HG03457 (cell line): Measurements from ENCODE around the gene PTPRK.

Source experiments
- ATAC-seq: cut with Tn5 transposase; IDR thresholded peaks from one replicate; pipeline ENCODE4 v1.9.1; 2021; ENCODE audit warnings: moderate number of reproducible peaks; ENCODE audit not compliant: unreplicated experiment

The PTPRK gene

DNA sequence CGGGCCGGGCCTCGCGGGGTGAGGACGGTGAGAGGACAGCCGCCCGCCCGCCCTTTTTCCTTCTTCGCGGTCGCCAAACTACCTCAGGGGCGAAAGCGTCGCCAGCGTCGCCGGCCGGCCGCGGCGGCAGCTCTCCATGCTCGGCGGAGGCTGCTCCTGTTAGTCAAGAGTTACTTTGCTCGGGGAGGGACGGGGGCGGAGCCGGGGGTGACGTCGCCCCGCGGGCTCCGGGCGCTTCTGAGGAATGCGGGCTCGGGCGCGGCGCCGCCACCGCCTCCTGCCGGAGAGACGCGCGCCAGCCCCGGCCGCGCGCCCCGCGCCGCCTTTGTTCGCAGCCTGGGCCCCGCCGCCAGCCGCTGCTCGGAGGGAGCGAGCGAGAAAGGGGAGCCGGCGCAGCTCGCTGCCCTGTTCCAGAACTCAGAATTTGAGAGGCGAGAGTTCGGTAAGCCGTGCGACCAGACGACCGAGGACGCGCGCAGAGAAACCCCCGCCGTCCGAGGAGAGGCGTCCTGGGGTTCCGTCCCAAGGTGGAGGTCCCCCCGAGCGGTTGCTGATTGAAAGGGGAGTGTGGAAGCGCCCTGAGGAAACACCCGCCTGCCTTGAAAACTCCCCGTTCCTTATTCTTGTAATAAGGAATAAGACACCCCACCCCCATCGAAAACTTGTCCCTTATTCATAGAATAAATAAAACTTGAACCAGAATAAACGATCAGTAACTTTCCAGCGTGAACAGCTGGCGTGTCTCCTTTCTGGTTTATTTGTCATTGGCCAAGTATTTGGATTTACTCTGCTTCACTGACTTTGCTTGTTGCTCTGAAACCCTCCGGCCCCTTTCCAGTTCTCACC lies at the start of gene PTPRK:
TSS of gene PTPRK (minus strand) at position 164 of the 846 bp plus-strand sequence. CDS start 241 bp downstream, outside the sequence.
- peak; percentile 86 for ATAC-seq

DNA sequence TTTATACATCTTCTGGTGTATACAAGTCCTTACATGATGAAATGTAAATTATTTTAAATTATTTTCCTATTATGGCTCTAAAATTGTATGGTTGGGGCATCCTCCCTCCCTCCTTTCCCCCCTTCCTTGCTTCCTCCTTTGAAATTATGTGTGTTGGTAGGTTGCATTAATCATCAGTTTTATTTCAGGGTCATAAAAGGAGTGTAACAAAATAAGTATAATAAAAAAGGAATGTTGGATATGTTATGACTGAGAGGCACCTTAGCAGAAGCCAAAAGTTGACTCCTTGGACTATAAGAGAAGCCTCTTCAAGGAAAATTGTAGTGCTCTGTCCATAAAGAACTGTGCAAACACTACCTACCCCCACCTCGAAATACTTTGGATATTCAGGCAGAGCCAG lies 46.6 kb upstream of the PTPRK start:
- ATAC-seq = no peak

DNA sequence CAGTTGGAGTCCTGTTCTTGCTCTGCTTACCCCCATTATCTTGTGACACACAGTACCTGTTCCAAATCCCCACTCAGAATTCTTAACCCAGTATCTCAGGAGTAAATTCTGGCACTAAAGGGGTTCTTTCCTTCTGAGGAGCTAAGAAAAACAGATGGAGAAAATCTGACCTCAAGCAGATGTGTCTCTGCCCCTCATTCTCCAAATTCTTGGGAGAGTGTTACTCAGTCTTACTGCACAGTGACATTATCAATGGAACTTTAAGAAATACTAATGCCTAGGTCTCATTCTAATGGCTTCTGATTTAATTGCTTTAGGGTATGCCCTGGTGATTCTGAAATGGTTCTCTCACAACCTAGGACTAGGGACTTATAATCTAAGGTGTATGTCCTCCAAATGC lies 40.6 kb upstream of the PTPRK start:
- ATAC-seq = no peak

DNA sequence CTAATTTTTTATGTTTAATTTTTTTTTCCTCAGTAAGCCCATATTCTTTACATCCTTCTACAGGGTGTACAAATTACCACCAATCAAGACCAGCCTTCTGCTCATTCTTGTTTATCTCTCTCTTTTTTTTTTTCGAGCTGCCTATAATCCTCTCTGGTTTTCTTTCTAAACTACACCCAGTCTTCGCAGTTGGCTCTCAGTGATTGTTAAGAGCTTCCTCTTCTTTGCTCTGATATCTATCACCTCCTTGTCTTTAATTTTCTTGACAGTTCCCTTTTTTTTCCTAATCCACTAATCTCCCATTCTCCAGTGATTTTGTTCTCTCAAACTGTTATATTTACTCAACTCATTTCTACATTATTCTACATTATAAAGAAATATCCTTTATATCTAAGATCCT lies 38.5 kb upstream of the PTPRK start:
- no peak for ATAC-seq

DNA sequence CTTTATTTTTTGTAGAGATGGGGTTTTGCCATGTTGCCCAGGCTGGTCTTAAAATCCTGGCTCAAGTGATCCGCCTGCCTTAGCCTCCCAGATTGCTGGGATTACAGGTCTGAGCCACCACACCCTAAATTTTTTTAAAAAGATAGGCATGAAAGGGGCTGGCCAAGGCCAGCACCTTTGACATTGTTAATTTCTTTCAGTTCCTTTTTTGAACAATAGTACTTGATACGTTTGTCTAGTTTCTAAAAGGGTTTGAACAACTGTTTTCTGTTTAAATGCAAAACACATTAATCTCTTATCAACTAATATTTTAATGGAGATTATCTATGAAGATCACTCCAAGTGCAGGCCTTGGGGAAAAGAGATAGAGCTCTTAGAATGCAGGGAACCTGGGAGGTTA lies 37.6 kb upstream of the PTPRK start:
- no peak for ATAC-seq

DNA sequence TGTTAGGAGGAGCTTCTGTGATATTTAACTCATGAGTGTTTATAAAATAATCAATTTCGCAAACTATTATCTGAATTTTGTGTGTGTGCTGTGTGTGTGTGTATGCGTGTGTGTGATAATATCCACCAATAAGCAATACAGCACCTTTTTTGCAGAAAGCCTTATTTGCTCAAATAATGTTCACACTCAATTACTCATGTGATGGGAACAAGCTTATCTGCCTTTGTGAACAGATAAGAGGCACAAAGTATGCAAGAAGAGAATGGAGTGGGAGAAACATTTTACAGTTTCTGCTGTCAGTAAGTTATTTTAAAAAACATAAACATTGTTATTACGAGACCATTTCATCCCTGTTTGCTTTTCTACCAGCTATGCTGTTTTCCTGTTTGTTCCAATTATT lies 36.7 kb upstream of the PTPRK start:
- ATAC-seq = no peak

DNA sequence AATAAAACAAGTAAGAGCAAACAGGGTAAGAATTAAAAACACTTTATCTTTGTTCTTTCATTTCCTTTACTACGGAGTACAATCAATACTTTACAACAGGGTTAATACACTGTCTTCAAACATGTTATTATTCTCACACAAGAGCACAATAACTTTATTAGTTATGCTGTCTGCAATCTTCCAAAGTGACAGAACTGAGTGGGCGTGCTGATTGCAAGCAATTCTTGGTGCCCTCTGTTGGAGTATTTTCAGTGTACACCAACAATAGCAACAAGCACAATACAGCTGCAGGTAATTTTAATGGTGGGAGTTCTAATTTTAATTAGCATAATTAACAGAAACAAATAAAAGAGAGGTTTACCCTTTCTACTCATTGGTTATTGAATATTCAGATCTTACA lies 33.9 kb upstream of the PTPRK start:
- ATAC-seq = no peak

DNA sequence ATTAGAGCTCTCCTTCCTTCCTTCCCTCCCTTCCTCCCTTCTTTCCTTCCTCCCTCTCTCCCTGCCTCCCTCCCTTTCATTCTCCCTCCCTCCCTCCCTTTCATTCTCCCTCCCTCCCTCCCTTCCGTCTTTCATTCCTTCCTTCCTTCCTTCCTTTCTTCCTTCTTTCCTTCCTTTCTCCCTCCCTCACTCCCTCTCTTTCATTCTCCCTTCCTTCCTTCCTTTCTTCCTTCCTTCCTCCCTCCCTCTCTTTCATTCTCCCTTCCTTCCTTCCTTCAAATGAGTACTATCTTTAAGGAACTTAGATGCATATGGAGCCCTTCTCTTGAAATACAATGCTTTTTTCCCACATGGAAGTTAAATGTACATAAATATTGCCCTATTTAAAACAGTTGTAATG lies 20.9 kb upstream of the PTPRK start:
- no peak for ATAC-seq

DNA sequence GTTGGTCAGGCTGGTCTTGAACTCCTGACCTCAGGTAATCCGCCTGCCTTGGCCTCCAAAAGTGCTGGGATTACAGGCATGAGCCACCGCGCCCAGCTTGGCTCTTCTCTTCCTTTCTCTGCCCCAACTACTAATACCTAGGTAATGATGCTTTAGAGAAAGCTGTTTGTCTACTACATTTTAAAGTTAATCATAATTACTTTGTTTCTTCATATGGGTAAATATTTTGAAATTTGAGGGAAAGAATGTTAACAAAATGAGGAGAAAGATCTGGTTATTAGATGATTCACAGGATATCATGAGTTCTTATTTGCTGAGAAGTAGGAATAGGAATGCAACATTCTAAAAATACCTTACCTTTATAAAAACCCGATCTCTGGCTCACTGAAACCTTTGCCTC lies 18.4 kb upstream of the PTPRK start:
- ATAC-seq = no peak

DNA sequence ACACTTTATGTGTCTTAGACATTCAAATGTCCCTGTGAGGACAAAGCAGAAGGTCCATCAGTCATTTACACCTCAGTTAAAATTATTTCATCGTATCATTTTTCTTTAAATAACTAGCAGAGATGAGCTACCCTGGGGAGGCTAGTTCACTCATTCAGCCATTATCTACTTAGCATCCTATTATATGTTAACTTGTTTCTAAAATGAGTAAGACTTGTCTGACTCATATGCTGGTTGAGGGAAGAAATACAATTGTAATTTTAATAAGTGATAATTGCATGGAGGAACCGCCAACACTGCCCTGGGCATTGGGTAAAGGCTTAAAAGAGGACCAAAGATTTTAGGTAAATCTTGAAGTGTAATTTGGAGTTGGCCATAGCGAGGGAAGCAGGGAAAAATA lies 12.4 kb upstream of the PTPRK start:
- peak; percentile 63 for ATAC-seq

DNA sequence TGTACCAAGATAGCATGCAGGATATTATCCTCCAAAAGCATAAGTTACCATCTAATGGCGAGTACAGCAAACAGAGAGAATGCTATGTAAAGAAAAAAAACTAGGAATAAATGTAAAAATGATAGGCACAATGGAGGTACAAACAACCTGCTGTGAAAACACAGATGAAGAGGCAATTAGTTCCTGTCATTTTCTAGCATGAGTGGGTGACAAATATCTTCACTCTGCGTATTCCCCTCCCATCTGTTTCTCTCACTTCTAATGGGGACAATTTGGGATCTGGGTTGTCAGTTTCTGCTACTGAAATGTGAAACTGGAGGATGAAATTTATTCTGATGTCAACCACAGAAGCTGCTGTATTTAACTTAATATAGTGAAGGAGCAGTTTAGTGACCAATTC lies 11.7 kb upstream of the PTPRK start:
- no peak for ATAC-seq

DNA sequence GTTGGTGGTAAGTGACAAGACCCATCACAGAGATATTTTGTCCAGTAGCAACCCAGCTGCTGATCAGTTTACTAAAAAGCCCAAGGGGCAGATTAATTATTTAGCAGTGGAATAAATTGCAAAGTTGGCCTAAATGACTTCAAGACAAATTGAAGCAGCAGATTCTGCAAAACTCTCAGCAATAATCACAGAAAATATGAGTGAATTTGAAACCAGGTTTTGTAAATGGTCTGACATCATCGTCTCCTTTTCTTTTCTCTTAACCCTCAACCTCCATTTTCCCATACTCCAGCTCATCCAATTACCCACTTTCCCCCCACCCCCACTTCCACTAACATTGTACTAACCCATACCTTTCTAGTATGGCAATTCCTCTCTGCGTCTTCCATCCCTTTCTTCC lies 11.3 kb upstream of the PTPRK start:
- no peak for ATAC-seq

DNA sequence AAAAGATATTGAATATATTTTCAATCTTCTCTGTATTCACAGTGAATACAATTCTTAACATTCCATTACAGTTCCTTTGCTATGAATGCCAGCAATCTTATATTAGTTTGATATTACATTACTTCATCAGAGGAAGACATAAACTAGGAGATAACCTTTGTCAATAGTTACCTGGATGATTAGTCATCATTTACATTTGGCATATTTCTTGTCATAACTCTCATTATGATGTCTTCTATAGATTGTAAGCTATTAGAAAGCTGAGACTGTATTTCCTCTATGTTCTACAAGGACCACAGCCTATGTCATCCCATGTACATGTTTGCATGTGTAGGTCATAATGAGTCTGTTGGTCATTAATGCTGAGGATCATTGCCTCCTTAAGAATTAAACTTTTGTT lies 7.8 kb upstream of the PTPRK start:
- no peak for ATAC-seq

DNA sequence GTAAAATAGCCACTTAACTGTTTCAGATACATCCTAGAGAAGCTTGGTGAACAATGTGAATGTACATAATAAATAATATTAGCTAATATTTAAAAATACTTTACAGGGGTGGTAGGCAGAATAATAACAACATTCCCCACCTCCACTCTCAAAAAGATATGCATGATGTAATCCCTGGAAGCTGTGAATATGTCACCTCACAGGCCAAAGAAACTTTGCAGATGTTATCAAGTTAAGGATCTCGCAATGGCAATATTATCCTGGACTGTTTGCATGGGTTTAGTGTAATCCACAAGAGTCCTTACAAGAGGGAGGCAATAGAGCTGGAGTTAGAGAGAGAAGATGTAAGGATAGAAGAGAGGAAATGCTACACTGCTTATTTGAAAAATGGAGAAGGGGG lies 7.0 kb upstream of the PTPRK start:
- no peak for ATAC-seq

DNA sequence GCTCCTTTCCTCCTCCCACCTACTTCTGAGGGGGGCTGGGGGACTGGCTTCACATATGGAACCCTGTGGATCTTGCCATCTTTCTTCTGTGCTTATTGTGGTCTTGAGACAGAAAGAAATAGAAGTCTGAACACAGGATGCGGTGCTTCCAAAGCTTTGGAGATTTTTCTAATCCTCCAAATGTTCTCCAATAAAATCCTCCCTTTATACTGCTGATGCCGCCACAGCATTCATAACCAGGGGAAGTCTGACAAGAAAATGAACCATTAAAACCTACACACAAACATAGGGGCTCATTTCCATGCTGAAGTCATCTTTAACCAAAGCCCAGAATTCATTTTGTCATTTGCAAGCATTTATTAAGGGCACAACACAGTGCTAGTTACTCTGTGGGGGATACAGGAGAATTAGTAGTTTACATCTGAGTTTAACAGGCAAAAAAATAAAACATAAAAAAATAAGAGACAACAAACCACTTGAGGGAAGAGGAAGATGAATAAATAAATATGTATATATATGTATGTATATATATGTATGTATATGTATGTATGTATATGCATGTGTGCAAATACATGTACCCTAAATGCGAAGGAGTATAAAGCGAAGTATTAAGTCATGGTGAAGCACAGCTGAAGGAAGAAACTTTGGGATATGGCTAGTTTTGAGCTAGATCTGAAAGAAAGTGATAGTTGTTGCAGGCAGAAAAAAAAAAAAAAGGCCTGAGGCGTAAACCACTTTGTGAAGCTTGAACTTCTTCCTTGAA lies 5.9 kb upstream of the PTPRK start:
- no peak for ATAC-seq

DNA sequence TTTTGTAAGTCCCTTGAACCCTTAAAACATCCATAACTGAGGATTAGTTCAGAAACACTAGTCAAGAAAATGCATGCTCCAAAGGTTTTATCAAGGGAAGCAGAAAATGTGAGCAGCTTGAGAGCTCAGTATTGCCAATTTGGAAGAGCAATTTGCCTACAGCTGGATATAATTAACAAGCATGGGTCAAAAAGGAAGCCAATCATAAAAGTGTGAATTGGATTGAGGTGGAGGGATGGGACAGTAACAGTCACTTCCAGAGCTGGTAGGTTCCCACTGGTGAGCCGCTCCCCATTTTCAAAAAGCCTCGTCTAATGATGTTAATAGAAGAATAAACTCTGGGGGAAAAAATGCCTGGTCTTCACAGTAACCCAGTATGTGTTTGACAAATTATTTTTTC lies 5.0 kb upstream of the PTPRK start:
- ATAC-seq = no peak

DNA sequence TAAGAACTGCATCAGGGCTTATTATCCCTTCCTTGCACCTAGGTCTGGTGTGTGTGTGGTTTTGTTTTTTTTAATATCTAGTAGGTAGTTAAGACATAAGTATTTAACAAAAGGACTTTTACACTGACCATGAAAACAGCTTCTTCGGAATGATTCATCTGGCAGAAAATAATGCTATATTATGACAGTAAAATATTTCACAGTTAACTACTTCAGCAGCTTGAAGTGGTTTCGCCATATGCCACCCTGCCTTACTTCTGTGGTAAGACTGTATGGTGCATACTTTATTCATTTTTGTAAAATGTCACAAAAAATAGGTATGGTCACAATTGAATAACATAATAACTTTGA lies 858 bp upstream of the PTPRK start:
- no peak for ATAC-seq

DNA sequence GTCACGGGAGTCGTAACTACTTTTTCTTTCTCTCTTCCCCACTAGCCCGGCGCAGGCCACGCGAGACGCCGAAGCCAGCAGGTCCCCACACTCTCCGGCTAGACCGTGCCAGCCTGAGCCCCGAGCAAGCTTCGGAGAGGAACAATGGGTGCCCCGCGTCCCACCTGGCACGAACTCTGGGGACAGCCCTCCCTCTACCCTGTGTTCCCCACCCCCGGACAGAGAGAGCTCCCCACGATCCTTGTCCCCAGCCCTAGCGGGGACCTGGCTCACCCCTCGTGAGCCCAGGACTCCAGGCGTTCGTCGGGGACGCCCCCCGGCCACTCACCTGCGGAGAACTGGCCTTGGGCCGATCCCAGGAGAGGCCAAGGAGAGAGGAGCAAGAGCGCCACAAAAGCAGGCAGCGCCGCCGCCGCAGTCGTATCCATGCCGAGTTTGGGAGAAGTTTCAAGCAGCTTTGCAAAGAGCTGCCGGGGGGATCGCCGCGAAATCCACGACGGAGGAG lies 416 bp downstream of the PTPRK start:
- ATAC-seq = peak; percentile 12

DNA sequence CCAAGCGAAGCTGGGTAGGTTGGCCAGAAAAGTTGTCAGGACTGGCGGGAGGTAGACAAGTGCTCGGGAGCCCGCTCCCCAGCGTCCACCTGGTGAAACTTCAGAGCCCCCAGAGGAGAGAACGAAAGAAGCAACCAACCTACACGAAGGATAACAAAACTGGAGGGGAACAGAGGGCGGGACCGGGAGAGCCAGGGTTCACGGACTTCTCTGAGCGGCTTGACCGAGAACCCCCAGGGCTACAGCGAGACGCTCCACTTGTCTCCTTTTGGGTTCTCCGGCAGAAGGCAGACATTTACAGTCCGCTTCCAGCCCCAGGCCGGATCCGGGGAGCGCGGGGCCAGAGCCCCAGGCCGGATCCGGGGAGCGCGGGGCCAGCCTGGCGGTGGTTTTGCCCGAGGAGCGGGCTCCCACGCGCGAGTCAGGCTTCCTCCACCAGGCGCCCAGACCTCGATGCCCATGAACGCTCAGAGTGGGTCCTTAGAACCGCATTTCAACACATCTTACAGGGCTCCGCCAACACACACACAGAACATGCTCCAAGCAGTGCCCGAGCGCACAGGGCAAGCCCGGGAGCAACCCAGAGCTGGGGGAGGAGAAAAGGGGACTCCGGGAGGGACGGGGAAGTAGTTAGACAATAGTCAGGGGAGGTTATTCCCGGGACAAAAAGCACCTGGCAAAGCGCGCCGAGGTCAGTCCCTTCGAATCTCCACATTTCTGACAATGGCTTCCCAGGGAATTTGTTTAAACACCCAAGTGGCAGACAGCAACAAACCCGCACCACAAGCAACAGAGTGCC lies 1.1 kb downstream of the PTPRK start:
- ATAC-seq = peak; percentile 23

DNA sequence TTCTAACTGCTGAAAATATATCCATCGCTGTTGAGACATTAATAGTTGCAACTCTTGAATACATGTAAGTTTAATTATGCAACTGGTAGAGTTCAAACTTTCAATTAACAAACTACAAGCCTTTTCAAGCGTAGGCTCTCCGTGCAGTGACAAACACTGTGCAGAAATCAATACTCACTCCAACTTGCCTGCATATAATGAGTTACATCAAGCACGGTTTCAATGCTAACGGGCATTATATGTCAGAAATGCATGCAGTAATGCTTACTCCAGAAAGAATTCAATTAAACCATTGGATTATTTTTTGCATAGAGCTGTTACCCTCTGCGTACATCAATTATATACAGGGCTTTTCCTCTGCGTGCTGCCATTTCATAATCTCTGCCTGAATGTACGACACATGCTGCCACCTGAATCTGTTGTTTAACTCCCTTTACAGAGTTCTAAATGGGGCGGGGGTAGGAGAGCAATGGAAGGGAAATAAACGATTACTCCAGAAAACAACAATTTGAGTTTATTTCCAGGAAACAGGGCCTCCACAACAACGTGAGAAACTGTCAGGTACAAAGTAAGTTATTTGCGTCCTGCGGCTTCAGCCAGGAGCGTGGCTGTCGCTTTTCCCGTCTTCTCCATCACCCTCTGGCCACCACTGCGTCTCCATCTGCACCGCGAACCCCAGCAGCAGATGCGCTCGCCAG lies 1.8 kb downstream of the PTPRK start:
- no peak for ATAC-seq

DNA sequence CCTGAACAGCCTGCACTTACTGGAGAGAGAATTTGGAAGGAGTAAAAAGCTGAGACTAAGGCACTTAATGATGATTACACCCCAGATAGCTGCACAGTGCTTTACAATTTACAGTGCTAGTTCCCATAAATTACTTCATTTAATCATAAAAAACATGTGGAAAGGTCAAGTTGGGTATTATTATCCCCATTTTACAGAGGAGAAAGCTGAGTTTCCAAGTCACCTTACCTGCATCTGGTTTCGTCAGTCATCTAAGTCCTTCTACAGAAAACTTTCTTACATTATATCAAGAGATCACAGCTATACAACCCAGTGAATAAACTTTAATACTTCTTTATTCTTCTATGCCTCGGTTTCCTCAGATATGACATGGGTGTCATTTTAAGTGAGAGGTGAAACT lies 3.3 kb downstream of the PTPRK start:
- no peak for ATAC-seq
